Tibial nerve (tissue), 4 donors: Measurements from ENCODE around the gene KRT85. TPM values are rescaled to one million over a fixed set of nuclear protein-coding genes. Genes with fewer than 3 reads are reported as not detected.
"Not testable (repeated sequence)": the region's sequence is repeated elsewhere in the genome, so short reads cannot be mapped to it uniquely, and the experiment has no call there.

Experiments used
- DNase-seq, 2 donors: peaks; one replicate each; pipeline ENCODE4 v3.0.0-alpha.2; 2019; ENCODE audit warnings: low spot score in 2 of 2
- H3K27ac ChIP-seq, 4 donors: fragments of 200-600 bp; sonication (generic) in 3 of 4; one replicate each; pipeline ENCODE4 v1.5.1; 2017 to 2019; ENCODE audit warnings: mild to moderate bottlenecking in 1 of 4
- H3K27me3 ChIP-seq, 2 donors: fragments of 200-600 bp; sonication (generic) in 1 of 2; one replicate each; pipeline versions ENCODE4 v1.5.1 to v1.6.0; 2017 to 2019
- H3K36me3 ChIP-seq, 3 donors: fragments of 200-600 bp; sonication (generic); one replicate each; pipeline ENCODE4 v1.5.1; 2018 to 2019
- H3K4me1 ChIP-seq, 4 donors: fragments of 200-600 bp; sonication (generic) in 3 of 4; one replicate each; pipeline ENCODE4 v1.5.1; 2017 to 2019
- H3K4me3 ChIP-seq, 4 donors: fragments of 200-600 bp; sonication (generic) in 3 of 4; one replicate each; pipeline ENCODE4 v1.5.1; 2017 to 2019; ENCODE audit warnings: mild to moderate bottlenecking in 1 of 4, moderate library complexity in 1 of 4
- H3K9me3 ChIP-seq, 4 donors: fragments of 200-600 bp; sonication (generic) in 3 of 4; one replicate each; pipeline ENCODE4 v1.5.1; 2017 to 2019
- CTCF ChIP-seq, 5 experiments: fragments of 200-600 bp in 3 of 5; fragments of 450-650 bp in 2 of 5; sonication (generic) in 3 of 5; IDR thresholded peaks; one replicate each; pipeline ENCODE4 v1.5.1; 2016 to 2019; ENCODE audit warnings: antibody characterized with exemption in 5 of 5, mild to moderate bottlenecking in 3 of 5, moderate library complexity in 2 of 5
- EP300 ChIP-seq, 2 donors: sonication (generic); formaldehyde crosslinking; IDR thresholded peaks; one replicate each; pipeline ENCODE4 v1.6.1; 2017; ENCODE audit warnings: antibody characterized with exemption in 2 of 2, mild to moderate bottlenecking in 1 of 2
- POLR2A ChIP-seq, 2 donors: fragments of 450-650 bp; IDR thresholded peaks; one replicate each; pipeline ENCODE4 v1.6.1; 2017; ENCODE audit warnings: antibody characterized with exemption in 2 of 2, mild to moderate bottlenecking in 2 of 2, moderate library complexity in 2 of 2
- WGBS, 2 donors: methylation state at CpG; one replicate each; pipeline ENCODE4 v1.1.5; 2018; 5-methylcytosine and 5-hydroxymethylcytosine counted together
- total RNA-seq, 4 donors: library from RNA; depleted of rRNA; stranded (reverse); fragments of >200 nt; gene quantifications; one replicate each; pipeline ENCODE4 v1.1.0, GENCODE V29; 2016

The KRT85 gene
- total RNA-seq, 4 donors from 2014 or later = not detected

- Histone ChIP-seq H3K4me1 (peaks cover 0 to 13% (median 6%) of the 10 kb centered on the region in 4 donors), H3K27me3 (peaks cover 0 to 7% of the 10 kb centered on the region in 2 donors), H3K4me3 (no peak overlapping the region), H3K27ac (no peak overlapping the region), H3K9me3 (peaks cover 0 to 15% (median 3%) of the 10 kb centered on the region in 4 donors), H3K36me3 (no peaks in the 10 kb centered on the region)
- WGBS, 2 donors = 74 to 84% methylated on average over 14 to 16 of the region's 16 CpGs
- DNase-seq = no peak
- TF ChIP-seq CTCF (IDR thresholded peaks at IDR 0.05) (no peak), POLR2A (IDR thresholded peaks at IDR 0.05) (no peak), EP300 (IDR thresholded peaks at IDR 0.05) (no peak)
Observed at GRCh38 chr12:52347551-52348510, 19.4 kb downstream of the KRT85 start.

DNA sequence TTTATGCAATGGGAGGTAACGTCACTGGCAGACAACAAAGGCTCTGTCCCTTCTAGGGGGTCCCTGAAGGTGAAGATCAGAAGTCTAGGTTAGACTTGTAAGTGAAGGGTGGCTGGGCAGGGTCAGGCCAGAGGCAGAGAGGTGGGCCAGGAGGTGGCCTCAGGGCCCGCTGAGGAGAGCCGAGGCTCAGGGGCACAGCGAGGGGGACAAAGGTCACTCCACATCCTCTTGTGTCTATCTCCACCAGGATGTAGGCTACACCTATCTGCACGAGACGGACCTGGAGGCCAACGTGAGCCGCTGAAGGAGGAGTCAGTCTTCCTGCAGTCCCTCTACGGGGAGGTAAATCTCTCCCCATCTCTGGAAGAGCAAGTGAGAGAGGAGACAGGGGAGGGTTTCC lies 20.3 kb downstream of the KRT85 start:
- WGBS, 2 donors = 81 to 87% methylated on average over 9 of the region's 9 CpGs
- H3K4me1 ChIP-seq = peaks cover 0 to 8% (median 2%) of the 10 kb centered on the region in 4 donors
- DNase-seq = no peak
- TF ChIP-seq EP300 (IDR thresholded peaks at IDR 0.05) = no peak
- TF ChIP-seq POLR2A (IDR thresholded peaks at IDR 0.05) = no peak
- no peaks in the 10 kb centered on the region for H3K36me3 ChIP-seq
- H3K27ac ChIP-seq = no peak overlapping the region
- peaks cover 0 to 7% of the 10 kb centered on the region in 2 donors for H3K27me3 ChIP-seq
- no peak overlapping the region for H3K4me3 ChIP-seq
- H3K9me3 ChIP-seq = peaks cover 0 to 20% (median 3%) of the 10 kb centered on the region in 4 donors

DNA sequence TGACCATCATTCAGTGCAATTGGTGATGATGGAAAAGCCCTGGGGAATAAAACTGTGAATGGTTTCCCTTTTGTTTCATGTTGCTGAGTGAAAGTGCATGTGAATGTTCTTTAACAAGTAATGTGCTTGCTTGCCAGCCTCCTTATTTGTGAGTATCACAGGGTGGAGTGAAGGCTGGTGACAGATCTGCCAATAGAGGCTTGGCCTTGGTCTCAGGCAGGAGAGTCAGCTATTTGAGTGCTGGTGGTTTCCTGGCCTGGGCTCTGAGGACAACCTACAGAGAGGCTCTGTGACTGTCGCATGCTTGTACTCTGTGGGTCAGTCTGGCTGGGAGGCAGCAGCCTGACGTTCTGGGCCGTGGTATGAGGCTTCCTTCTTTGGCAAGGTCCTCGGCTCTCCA lies 20.7 kb downstream of the KRT85 start:
- H3K36me3 ChIP-seq = no peaks in the 10 kb centered on the region
- TF ChIP-seq EP300 (IDR thresholded peaks at IDR 0.05) (no peak), CTCF (IDR thresholded peaks at IDR 0.05) (no peak), POLR2A (IDR thresholded peaks at IDR 0.05) (no peak)
- 36 to 41% methylated on average over 4 of the region's 4 CpGs for WGBS, 2 donors
- peaks cover 0 to 20% (median 3%) of the 10 kb centered on the region in 4 donors for H3K9me3 ChIP-seq
- DNase-seq = no peak
- H3K27ac ChIP-seq = no peak overlapping the region
- peaks cover 0 to 5% of the 10 kb centered on the region in 2 donors for H3K27me3 ChIP-seq
- H3K4me3 ChIP-seq = no peak overlapping the region
- peaks cover 0 to 6% (median under 1%) of the 10 kb centered on the region in 4 donors for H3K4me1 ChIP-seq

GRCh38 chr12:52345041-52345440 lies 22.2 kb downstream of the KRT85 start:
- H3K4me1 ChIP-seq, H3K4me3 ChIP-seq, DNase-seq, H3K27ac ChIP-seq, H3K27me3 ChIP-seq, H3K36me3 ChIP-seq: not testable (repeated sequence)
- peaks cover 0 to 20% (median 3%) of the 10 kb centered on the region in 4 donors for H3K9me3 ChIP-seq
- 73 to 89% methylated on average over 8 of the region's 8 CpGs for WGBS, 2 donors

GRCh38 chr12:52344111-52344510 lies 23.2 kb downstream of the KRT85 start:
- Histone ChIP-seq H3K27ac (no peak overlapping the region), H3K27me3 (peaks cover 0 to 7% of the 10 kb centered on the region in 2 donors), H3K9me3 (peaks cover 0 to 20% (median 3%) of the 10 kb centered on the region in 4 donors), H3K4me3 (no peak overlapping the region), H3K36me3 (no peaks in the 10 kb centered on the region), H3K4me1 (no peaks in the 10 kb centered on the region)
- TF ChIP-seq CTCF (IDR thresholded peaks at IDR 0.05) = no peak
- no peak for TF ChIP-seq POLR2A (IDR thresholded peaks at IDR 0.05)
- no peak for TF ChIP-seq EP300 (IDR thresholded peaks at IDR 0.05)
- DNase-seq = no peak
- WGBS, 2 donors = 90 to 94% methylated on average over 8 to 12 of the region's 12 CpGs

DNA sequence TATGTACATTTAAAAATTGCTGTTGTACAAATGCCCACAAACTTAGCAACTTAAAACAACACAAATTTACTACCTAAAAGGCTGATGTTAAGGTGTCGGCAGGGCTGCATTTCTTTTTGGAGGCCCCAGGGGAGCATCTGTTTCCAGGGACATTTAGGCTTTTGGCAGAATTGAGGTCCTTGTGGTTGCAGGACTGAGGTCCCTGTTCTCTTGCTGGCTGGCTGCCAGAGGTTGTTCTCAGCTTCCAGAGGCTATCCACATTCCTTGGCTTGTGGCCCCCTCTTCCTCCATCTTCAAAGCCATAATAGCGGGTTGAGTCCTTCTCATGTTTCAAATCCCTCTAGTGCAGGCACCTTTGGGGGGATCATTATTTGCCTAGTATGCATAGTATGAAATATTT lies 23.7 kb downstream of the KRT85 start:
- TF ChIP-seq POLR2A (IDR thresholded peaks at IDR 0.05) (no peak), CTCF (IDR thresholded peaks at IDR 0.05) (no peak), EP300 (IDR thresholded peaks at IDR 0.05) (no peak)
- Histone ChIP-seq H3K36me3 (no peaks in the 10 kb centered on the region), H3K27me3 (peaks cover 0 to 7% of the 10 kb centered on the region in 2 donors), H3K4me3 (no peak overlapping the region), H3K9me3 (peaks cover 0 to 20% (median 3%) of the 10 kb centered on the region in 4 donors), H3K27ac (no peak overlapping the region), H3K4me1 (no peaks in the 10 kb centered on the region)
- WGBS, 2 donors = 85 to 92% methylated on average over 2 of the region's 2 CpGs
- no peak for DNase-seq
